Prostate gland (tissue), 2 donors: ENCODE measurements around the gene MCAM. TPM values are rescaled to one million over a fixed set of nuclear protein-coding genes. Genes with fewer than 3 reads are reported as not detected.

Source experiments
- DNase-seq: peaks from one replicate; pipeline ENCODE4 v3.0.0-alpha.2; 2019; ENCODE audit warnings: low spot score
- H3K27ac ChIP-seq, 2 donors: fragments of 200-600 bp; sonication (generic); 2 replicates each; pipeline ENCODE4 v1.5.1; 2017 to 2019
- H3K27me3 ChIP-seq: fragments of 200-600 bp; sonication (generic); replicated peaks from 2 replicates; pipeline ENCODE4 v1.5.1; 2019; ENCODE audit not compliant: insufficient read depth
- H3K36me3 ChIP-seq, 2 donors: fragments of 200-600 bp; sonication (generic); 1 replicate in 1 of 2; 2 replicates in 1 of 2; pipeline versions ENCODE4 v1.5.1 to v1.8.1; 2017 to 2019
- H3K4me1 ChIP-seq: fragments of 200-600 bp; sonication (generic); replicated peaks from 2 replicates; pipeline ENCODE4 v1.5.1; 2019
- H3K4me3 ChIP-seq, 2 donors: fragments of 200-600 bp; sonication (generic); 2 replicates each; pipeline ENCODE4 v1.5.1; 2017 to 2019
- H3K9me3 ChIP-seq: fragments of 200-600 bp; sonication (generic); 2 replicates; pipeline ENCODE4 v1.5.1; 2017
- POLR2A ChIP-seq: fragments of 450-650 bp; IDR thresholded peaks from one replicate; pipeline ENCODE4 v1.6.1; 2016; ENCODE audit warnings: antibody characterized with exemption, mild to moderate bottlenecking
- POLR2AphosphoS5 ChIP-seq: sonication (generic); formaldehyde crosslinking; IDR thresholded peaks from one replicate; pipeline ENCODE4 v1.6.1; 2017; ENCODE audit warnings: antibody characterized with exemption
- WGBS: methylation state at CpG from one replicate; pipeline ENCODE4 v1.1.5; 2018; 5-methylcytosine and 5-hydroxymethylcytosine counted together
- intact Hi-C: fragments of 100-400 bp; cut with DNase I; formaldehyde crosslinking; loops from one replicate; pipeline ENCODE4 v1.14.2; 2022
- total RNA-seq, 2 donors: library from RNA; depleted of rRNA; stranded (reverse); fragments of >200 nt; gene quantifications; one replicate each; pipeline ENCODE4 v1.1.0, GENCODE V29; 2016
- TF ChIP-seq, protein P1 (sequence below), 4 experiments: fragments of 200-600 bp in 2 of 4; fragments of 450-650 bp in 2 of 4; sonication (generic) in 2 of 4; IDR thresholded peaks; 1 replicate in 3 of 4; 2 replicates in 1 of 4; pipeline ENCODE4 v1.5.1; 2016 to 2019; ENCODE audit warnings: antibody characterized with exemption in 4 of 4, mild to moderate bottlenecking in 2 of 4, moderate library complexity in 2 of 4

Gene MCAM
- total RNA-seq, 2 donors from 2014 or later: 156 to 292 TPM

DNA sequence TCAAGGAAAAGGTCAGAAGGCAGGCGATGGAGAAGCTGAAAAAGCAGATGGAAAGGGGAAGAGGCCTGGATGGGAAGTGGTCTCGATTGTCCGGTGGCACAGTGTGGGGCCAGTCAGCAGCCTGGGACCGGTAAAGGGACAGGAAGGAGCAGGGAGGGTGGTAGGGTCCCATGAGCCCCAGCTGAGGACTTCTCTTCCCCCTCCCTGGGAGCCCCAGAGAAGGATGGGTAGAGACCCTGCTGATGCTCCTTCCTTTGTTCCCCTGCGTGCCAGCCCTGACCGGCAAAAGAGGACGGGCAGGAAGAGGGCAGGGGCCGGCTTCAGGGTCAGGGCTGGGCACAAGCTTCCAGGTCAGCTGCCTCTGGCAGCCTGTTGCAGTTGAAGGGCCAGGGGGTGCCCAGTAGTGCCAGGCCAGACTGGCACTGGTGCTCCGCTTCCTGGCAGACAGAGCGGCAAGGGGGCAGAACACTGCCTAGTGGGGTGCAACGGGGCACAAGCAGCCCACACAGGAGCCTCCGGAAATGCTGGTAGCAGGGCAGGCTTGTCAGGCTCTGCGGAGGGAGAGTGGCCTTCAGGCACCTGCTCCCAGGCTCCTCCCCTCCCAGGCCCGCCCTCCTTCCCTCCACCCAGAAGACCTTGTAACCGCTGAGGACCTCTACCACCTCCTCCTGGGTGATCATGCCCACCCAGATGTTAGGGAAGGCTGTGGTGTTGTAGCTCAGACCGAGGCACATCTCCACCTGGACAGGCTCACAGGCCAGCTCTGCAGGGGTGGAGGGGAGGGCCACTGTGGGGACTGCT is 24.5 kb upstream of the MCAM start:
- Histone ChIP-seq H3K36me3 (no peaks in the 10 kb centered on the region), H3K4me3 (no peak overlapping the region), H3K27ac (peak overlapping the region; percentile 69 to 78), H3K27me3 (no peaks in the 10 kb centered on the region), H3K4me1 (peaks cover 9% of the 10 kb centered on the region), H3K9me3 (no peaks in the 10 kb centered on the region)
- intact Hi-C loops: no loop called here
- TF ChIP-seq, protein P1, sequence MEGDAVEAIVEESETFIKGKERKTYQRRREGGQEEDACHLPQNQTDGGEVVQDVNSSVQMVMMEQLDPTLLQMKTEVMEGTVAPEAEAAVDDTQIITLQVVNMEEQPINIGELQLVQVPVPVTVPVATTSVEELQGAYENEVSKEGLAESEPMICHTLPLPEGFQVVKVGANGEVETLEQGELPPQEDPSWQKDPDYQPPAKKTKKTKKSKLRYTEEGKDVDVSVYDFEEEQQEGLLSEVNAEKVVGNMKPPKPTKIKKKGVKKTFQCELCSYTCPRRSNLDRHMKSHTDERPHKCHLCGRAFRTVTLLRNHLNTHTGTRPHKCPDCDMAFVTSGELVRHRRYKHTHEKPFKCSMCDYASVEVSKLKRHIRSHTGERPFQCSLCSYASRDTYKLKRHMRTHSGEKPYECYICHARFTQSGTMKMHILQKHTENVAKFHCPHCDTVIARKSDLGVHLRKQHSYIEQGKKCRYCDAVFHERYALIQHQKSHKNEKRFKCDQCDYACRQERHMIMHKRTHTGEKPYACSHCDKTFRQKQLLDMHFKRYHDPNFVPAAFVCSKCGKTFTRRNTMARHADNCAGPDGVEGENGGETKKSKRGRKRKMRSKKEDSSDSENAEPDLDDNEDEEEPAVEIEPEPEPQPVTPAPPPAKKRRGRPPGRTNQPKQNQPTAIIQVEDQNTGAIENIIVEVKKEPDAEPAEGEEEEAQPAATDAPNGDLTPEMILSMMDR (IDR thresholded peaks at IDR 0.05): no peak
- no peak for TF ChIP-seq POLR2A
- no peak for TF ChIP-seq POLR2AphosphoS5
- DNase-seq: no peak
- WGBS: 68% methylated on average over 13 of the region's 16 CpGs

DNA sequence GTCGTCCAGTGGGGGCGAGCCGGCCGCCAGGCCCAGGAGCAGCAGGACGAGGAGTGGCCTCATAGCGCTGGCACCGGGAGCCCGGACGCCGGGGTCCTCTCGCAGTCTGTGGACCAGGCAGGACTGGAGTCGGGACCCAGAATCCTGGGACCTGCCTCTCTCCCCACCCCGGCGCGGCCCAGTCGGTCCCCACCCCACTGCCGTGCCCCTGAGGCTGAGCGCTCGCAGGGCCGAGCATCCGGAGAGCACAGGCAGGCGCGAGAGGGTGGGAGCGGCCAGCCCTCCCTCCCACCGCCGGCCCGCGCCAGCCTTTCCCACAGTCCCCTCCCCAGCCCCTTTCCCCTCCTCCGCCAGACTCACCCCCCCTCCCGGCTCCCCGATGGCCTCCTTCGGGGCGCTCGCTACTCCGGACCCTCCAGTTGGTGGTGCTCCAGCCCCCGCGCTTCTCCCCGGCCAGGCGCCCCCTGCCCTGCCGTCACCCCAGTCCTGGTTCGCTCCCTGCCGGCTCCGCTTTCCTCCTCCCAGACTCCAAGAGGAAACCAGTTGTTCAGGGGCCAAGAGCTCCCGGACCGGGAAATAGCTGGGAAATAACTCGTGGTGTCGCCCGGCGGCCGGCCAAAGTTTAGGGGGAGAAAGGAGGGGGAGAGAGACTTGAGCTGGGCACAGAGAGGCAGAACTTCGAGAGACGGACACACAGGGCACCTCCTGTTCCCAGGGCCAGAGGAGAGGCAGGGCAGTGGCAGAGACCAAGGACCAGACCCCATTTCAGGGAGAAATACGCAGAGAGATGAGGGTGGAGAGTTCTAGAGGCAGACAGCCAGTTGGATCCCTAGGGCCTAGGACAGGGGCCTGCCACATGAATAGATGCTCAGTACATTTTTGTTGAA is 23.6 kb upstream of the MCAM start, which contains the start of gene C1QTNF5:
C1QTNF5 (minus strand) TSS at position 549 of the 887 bp plus-strand sequence; CDS start at position 63, 486 bp downstream.
- 5% methylated on average over 38 of the region's 53 CpGs for WGBS
- peak; percentile 24 for TF ChIP-seq POLR2A
- TF ChIP-seq, protein P1 (IDR thresholded peaks at IDR 0.05): peak in 1 of 4 experiments; percentile 6
- peak; percentile 72 for TF ChIP-seq POLR2AphosphoS5
- intact Hi-C loops: no loop called here
- peaks cover 11% of the 10 kb centered on the region for H3K4me1 ChIP-seq
- no peaks in the 10 kb centered on the region for H3K27me3 ChIP-seq
- no peaks in the 10 kb centered on the region for H3K36me3 ChIP-seq
- H3K27ac ChIP-seq: peak within 1 kb of the TSS; percentile 69 to 78
- peak; percentile 67 for DNase-seq
- no peaks in the 10 kb centered on the region for H3K9me3 ChIP-seq
- peak within 1 kb of the TSS; percentile 33 to 41 for H3K4me3 ChIP-seq

DNA sequence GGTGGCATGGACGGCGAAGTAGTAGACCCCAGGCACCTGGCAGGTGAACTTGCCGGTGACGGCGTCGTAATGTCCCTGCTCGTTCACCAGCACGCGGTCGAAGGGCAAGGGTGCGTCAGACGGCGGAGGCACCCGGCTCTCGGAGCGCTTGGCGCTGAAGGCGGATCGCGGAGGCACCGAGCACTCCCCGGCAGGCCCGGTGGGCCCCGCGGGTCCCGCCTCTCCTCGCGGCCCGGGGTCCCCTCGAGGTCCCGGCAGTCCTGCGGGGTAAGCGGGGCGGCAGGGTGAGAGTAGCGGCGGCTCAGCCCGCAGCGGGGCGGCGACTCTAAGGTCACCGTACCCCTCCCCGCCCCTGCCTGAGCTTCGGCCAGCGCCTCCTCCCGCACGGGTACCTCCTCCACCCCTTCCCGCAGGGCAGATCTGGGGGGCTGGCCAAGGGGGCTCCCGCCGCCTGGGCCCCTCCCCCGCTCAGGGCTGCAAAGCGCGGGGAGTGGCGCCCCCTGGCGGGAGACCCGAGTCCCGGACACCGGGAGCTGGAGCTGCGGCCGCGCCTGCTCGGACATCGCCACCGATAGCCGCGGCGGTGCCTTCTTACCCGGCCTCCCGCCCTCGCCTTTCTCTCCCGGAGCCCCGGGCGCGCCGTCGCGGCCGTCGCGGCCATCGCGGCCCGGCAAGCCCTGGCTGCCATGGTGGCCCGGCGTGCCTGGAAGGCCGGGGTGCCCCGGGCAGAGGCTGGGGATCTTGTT is 22.8 kb upstream of the MCAM start:
- intact Hi-C loops: loop anchor here (2.0 kb wide), 1 partner anchor 133 kb away; the partner anchor contains the start of gene CBL
- DNase-seq: no peak
- no peaks in the 10 kb centered on the region for H3K36me3 ChIP-seq
- no peaks in the 10 kb centered on the region for H3K27me3 ChIP-seq
- no peaks in the 10 kb centered on the region for H3K9me3 ChIP-seq
- H3K4me1 ChIP-seq: peaks cover 19% of the 10 kb centered on the region
- peak overlapping the region; percentile 69 to 78 for H3K27ac ChIP-seq
- WGBS: 13% methylated on average over 14 of the region's 86 CpGs
- TF ChIP-seq, protein P1 (IDR thresholded peaks at IDR 0.05): peak; percentile 80 to 95 (median 82)
- TF ChIP-seq POLR2AphosphoS5 (no peak), POLR2A (no peak)
- H3K4me3 ChIP-seq: peak overlapping the region; percentile 33 to 41

DNA sequence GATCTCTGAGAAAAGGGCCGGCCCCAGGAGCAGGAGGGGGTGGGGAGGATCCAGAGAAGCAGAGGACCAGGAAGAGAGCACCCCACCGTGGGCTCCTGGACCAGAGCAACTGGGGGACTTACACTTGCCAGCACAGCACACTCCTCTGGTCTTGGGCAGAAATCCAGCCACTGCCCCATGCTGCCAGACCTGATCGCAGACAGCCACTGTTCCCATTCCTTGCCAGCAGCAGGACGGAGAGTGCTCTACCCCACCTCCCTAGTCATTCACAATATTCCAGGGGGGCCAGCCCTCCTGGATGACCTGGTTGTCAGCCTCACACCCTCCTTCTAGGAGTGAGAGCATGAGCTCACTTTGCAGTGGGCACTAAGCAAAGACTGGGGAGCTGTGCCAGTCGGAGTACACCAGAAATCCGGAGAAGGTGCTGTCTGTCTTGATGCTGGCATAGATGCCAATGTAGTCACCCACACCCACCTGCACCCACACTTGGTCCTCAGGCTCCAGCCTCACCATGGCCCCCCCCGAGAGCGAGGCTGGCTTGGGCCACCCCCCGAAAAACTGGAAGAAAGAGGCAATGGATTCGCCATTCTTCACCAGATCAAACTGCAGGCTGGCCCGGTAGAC is 22.1 kb upstream of the MCAM start:
- peak overlapping the region in 1 of 2 donors; percentile 41 for H3K4me3 ChIP-seq
- TF ChIP-seq, protein P1 (IDR thresholded peaks at IDR 0.05): no peak
- TF ChIP-seq POLR2A (no peak), POLR2AphosphoS5 (no peak)
- intact Hi-C loops: loop anchor here (2.0 kb wide), 1 partner anchor 132 kb away; the partner anchor contains the start of gene CBL
- no peaks in the 10 kb centered on the region for H3K36me3 ChIP-seq
- no peak for DNase-seq
- no peaks in the 10 kb centered on the region for H3K9me3 ChIP-seq
- 48% methylated on average over 11 of the region's 11 CpGs for WGBS
- peak overlapping the region in 1 of 2 donors; percentile 18 for H3K27ac ChIP-seq
- no peaks in the 10 kb centered on the region for H3K27me3 ChIP-seq
- H3K4me1 ChIP-seq: peaks cover 20% of the 10 kb centered on the region
